ENCODE results near the gene CLIP1.

Gene CLIP1

GRCh38 chr12:122295877-122296276 lies 126.6 kb downstream of the CLIP1 start:
- H2AFZ ChIP-seq (ENCODE audit: low read depth, low read length) = no peak overlapping the region
- H3K36me3 ChIP-seq (replicated peaks; ENCODE audit: low read depth, low read length) = no peaks in the 10 kb centered on the region
- H3K9ac ChIP-seq (ENCODE audit: low read length) = no peak overlapping the region
- no peaks in the 10 kb centered on the region for H3K79me2 ChIP-seq (ENCODE audit: low read length)
- H3K4me1 ChIP-seq (ENCODE audit: low read length) = peaks cover 4% of the 10 kb centered on the region
- no peaks in the 10 kb centered on the region for H3K27me3 ChIP-seq (ENCODE audit: low read depth, low read length)
- no peaks in the 10 kb centered on the region for H3K9me3 ChIP-seq (ENCODE audit: insufficient read depth, low read length)
- H3K4me2 ChIP-seq (ENCODE audit: low read length) = no peak overlapping the region
- H3K27ac ChIP-seq (ENCODE audit: low read length) = no peak overlapping the region
- H4K20me1 ChIP-seq (ENCODE audit: insufficient read depth, low read length) = no peaks in the 10 kb centered on the region
- TF ChIP-seq EZH2phosphoT487 (IDR thresholded peaks at IDR 0.05; ENCODE audit: low read depth) (no peak), CTCF (IDR thresholded peaks at IDR 0.05; ENCODE audit: low read depth, low read length) (no peak)
- H3K4me3 ChIP-seq (ENCODE audit: low read length) = no peak overlapping the region

- H3K79me2 ChIP-seq (ENCODE audit: low read length) = no peaks in the 10 kb centered on the region
- H3K27ac ChIP-seq (ENCODE audit: low read length) = no peak overlapping the region
- no peaks in the 10 kb centered on the region for H3K9me3 ChIP-seq (ENCODE audit: insufficient read depth, low read length)
- H3K27me3 ChIP-seq (ENCODE audit: low read depth, low read length) = no peaks in the 10 kb centered on the region
- peaks cover 6% of the 10 kb centered on the region for H3K4me1 ChIP-seq (ENCODE audit: low read length)
- H2AFZ ChIP-seq (ENCODE audit: low read depth, low read length) = no peak overlapping the region
- TF ChIP-seq EZH2phosphoT487 (IDR thresholded peaks at IDR 0.05; ENCODE audit: low read depth) (no peak), CTCF (IDR thresholded peaks at IDR 0.05; ENCODE audit: low read depth, low read length) (no peak)
- no peaks in the 10 kb centered on the region for H4K20me1 ChIP-seq (ENCODE audit: insufficient read depth, low read length)
- no peaks in the 10 kb centered on the region for H3K36me3 ChIP-seq (replicated peaks; ENCODE audit: low read depth, low read length)
- H3K4me2 ChIP-seq (ENCODE audit: low read length) = no peak overlapping the region
- no peak overlapping the region for H3K4me3 ChIP-seq (ENCODE audit: low read length)
- H3K9ac ChIP-seq (ENCODE audit: low read length) = no peak overlapping the region
These were observed 129.4 kb downstream of the CLIP1 start for GRCh38 chr12:122293081-122293480.

GRCh38 chr12:122291431-122291830 lies 131.0 kb downstream of the CLIP1 start:
- Histone ChIP-seq H3K9me3 (ENCODE audit: insufficient read depth, low read length) (no peaks in the 10 kb centered on the region), H3K4me1 (ENCODE audit: low read length) (peaks cover 15% of the 10 kb centered on the region), H2AFZ (ENCODE audit: low read depth, low read length) (no peak overlapping the region), H4K20me1 (ENCODE audit: insufficient read depth, low read length) (no peaks in the 10 kb centered on the region), H3K79me2 (ENCODE audit: low read length) (no peaks in the 10 kb centered on the region), H3K4me2 (ENCODE audit: low read length) (no peak overlapping the region), H3K36me3 (replicated peaks; ENCODE audit: low read depth, low read length) (no peaks in the 10 kb centered on the region), H3K27me3 (ENCODE audit: low read depth, low read length) (no peaks in the 10 kb centered on the region), H3K27ac (ENCODE audit: low read length) (no peak overlapping the region), H3K4me3 (ENCODE audit: low read length) (no peak overlapping the region), H3K9ac (ENCODE audit: low read length) (no peak overlapping the region)
- TF ChIP-seq CTCF (IDR thresholded peaks at IDR 0.05; ENCODE audit: low read depth, low read length) (no peak), EZH2phosphoT487 (IDR thresholded peaks at IDR 0.05; ENCODE audit: low read depth) (no peak)

GRCh38 chr12:122283680-122284079 lies 138.8 kb downstream of the CLIP1 start:
- Histone ChIP-seq H3K36me3 (replicated peaks; ENCODE audit: low read depth, low read length) (no peaks in the 10 kb centered on the region), H2AFZ (ENCODE audit: low read depth, low read length) (no peak overlapping the region), H4K20me1 (ENCODE audit: insufficient read depth, low read length) (no peaks in the 10 kb centered on the region), H3K27ac (ENCODE audit: low read length) (no peak overlapping the region), H3K9ac (ENCODE audit: low read length) (no peak overlapping the region), H3K9me3 (ENCODE audit: insufficient read depth, low read length) (no peaks in the 10 kb centered on the region), H3K4me2 (ENCODE audit: low read length) (no peak overlapping the region), H3K79me2 (ENCODE audit: low read length) (no peaks in the 10 kb centered on the region), H3K4me3 (ENCODE audit: low read length) (no peak overlapping the region), H3K27me3 (ENCODE audit: low read depth, low read length) (no peaks in the 10 kb centered on the region), H3K4me1 (ENCODE audit: low read length) (peaks cover 11% of the 10 kb centered on the region)
- TF ChIP-seq EZH2phosphoT487 (IDR thresholded peaks at IDR 0.05; ENCODE audit: low read depth) (no peak), CTCF (IDR thresholded peaks at IDR 0.05; ENCODE audit: low read depth, low read length) (no peak)
